H1 (cell line): Measurements from ENCODE around the gene KLK12. TPM values are rescaled to one million over a fixed set of nuclear protein-coding genes. Genes with fewer than 3 reads are reported as not detected.

Source experiments
- CTCF ChIA-PET: fragments of 300-600 bp; sonication (Branson Sonifier 250); formaldehyde crosslinking; loops from one replicate; lab custom pipeline; 2021; ENCODE audit not compliant: partially characterized antibody; lab: Charles Lee
- POLR2A ChIA-PET: fragments of 300-600 bp; sonication (Branson Sonifier 250); formaldehyde crosslinking; loops from one replicate; lab custom pipeline; 2021; ENCODE audit warnings: inconsistent platforms; ENCODE audit not compliant: partially characterized antibody; lab: Charles Lee
- DNase-seq, 2 experiments: peaks; one replicate each; pipeline versions ENCODE4 v3.0.0 to v3.0.0-alpha.2; 2010 to 2022; ENCODE audit warnings: low spot score in 2 of 2, low read depth in 1 of 2, mixed read lengths in 1 of 2
- FAIRE-seq: peaks from 2 replicates; lab custom pipeline; 2011; peaks lifted over from hg19 to GRCh38; lab: Jason Lieb, UNC
- H2AFZ ChIP-seq: 2 replicates; pipeline ENCODE4 v1.8.1; 2012; ENCODE audit warnings: low read length, inconsistent platforms
- H2AK5ac ChIP-seq: 2 replicates; pipeline ENCODE4 v1.6.1; 2013; ENCODE audit warnings: low read depth, low read length
- H2BK120ac ChIP-seq: replicated peaks from 2 replicates; pipeline ENCODE3; 2013; ENCODE audit warnings: low read depth, low read length, inconsistent platforms
- H2BK12ac ChIP-seq: 2 replicates; pipeline ENCODE4 v1.6.1; 2013; ENCODE audit warnings: low read depth, low read length
- H2BK15ac ChIP-seq: 2 replicates; pipeline ENCODE4 v1.6.1; 2013; ENCODE audit warnings: low read length
- H2BK20ac ChIP-seq: 2 replicates; pipeline ENCODE4 v1.6.1; 2013; ENCODE audit warnings: low read length
- H2BK5ac ChIP-seq: 2 replicates; pipeline ENCODE4 v1.6.1; 2013; ENCODE audit warnings: low read depth, low read length
- H3K14ac ChIP-seq: 2 replicates; pipeline ENCODE4 v1.6.1; 2013; ENCODE audit warnings: inconsistent platforms; ENCODE audit not compliant: insufficient read length
- H3K18ac ChIP-seq: 2 replicates; pipeline ENCODE4 v1.6.1; 2013; ENCODE audit warnings: low read length; ENCODE audit errors: extremely low read depth
- H3K23ac ChIP-seq: 2 replicates; pipeline ENCODE4 v1.6.1; 2013; ENCODE audit warnings: inconsistent platforms; ENCODE audit not compliant: insufficient read length
- H3K23me2 ChIP-seq: 2 replicates; pipeline ENCODE4 v1.6.1; 2013; ENCODE audit warnings: low read depth, low read length
- H3K27ac ChIP-seq: 2 replicates; pipeline ENCODE4 v1.6.1; 2011; ENCODE audit warnings: low read depth, low read length, inconsistent platforms
- H3K27me3 ChIP-seq, 4 experiments: replicated peaks in 1 of 4; 1 replicate in 1 of 4; 2 replicates in 3 of 4; pipeline versions ENCODE4 v1.6.1 to v1.8.1; 2011 to 2013; ENCODE audit warnings: low read length in 3 of 4, mild to moderate bottlenecking in 3 of 4, inconsistent platforms in 2 of 4, mixed read lengths in 2 of 4, moderate library complexity in 1 of 4; ENCODE audit not compliant: control insufficient read depth in 3 of 4, insufficient read depth in 3 of 4; ENCODE audit errors: extremely low read depth in 1 of 4
- H3K36me3 ChIP-seq, 4 experiments: 2 replicates each; pipeline versions ENCODE4 v1.6.1 to v1.8.1; 2011 to 2013; ENCODE audit warnings: mild to moderate bottlenecking in 4 of 4, low read length in 3 of 4, moderate library complexity in 2 of 4, control low read depth in 1 of 4, inconsistent platforms in 1 of 4; ENCODE audit not compliant: insufficient read depth in 4 of 4, control insufficient read depth in 2 of 4
- H3K4ac ChIP-seq: replicated peaks from 2 replicates; pipeline ENCODE3; 2013; ENCODE audit warnings: low read length, low read depth, mixed read lengths, inconsistent platforms; ENCODE audit not compliant: insufficient read length
- H3K4me1 ChIP-seq, 4 experiments: replicated peaks in 1 of 4; 1 replicate in 1 of 4; 2 replicates in 3 of 4; pipeline versions ENCODE4 v1.6.1 to v1.8.1; 2011 to 2013; ENCODE audit warnings: low read length in 3 of 4, inconsistent platforms in 2 of 4, mixed read lengths in 1 of 4; ENCODE audit not compliant: insufficient read depth in 4 of 4, control insufficient read depth in 3 of 4
- H3K4me2 ChIP-seq, 2 experiments: 2 replicates each; pipeline versions ENCODE4 v1.6.1 to v1.8.1; 2011 to 2013; ENCODE audit warnings: low read depth in 2 of 2, low read length in 2 of 2, control low read depth in 1 of 2, inconsistent platforms in 1 of 2, mild to moderate bottlenecking in 1 of 2; ENCODE audit not compliant: insufficient read depth in 1 of 2
- H3K4me3 ChIP-seq, 4 experiments: fragments of 200-600, 300-600 bp in 1 of 4; sonication (generic), shearing (Covaris generic), sonication (Bioruptor Twin) in 1 of 4; 2 replicates each; pipeline versions ENCODE4 v1.5.1 to v1.8.1; 2011 to 2016; ENCODE audit warnings: low read length in 4 of 4, low read depth in 3 of 4, control low read depth in 2 of 4, inconsistent platforms in 2 of 4, mild to moderate bottlenecking in 2 of 4, mixed read lengths in 1 of 4, moderate library complexity in 1 of 4; ENCODE audit not compliant: insufficient read depth in 2 of 4; ENCODE audit errors: extremely low read depth in 1 of 4
- H3K56ac ChIP-seq: replicated peaks from 2 replicates; pipeline ENCODE3; 2013; ENCODE audit warnings: low read depth, mild to moderate bottlenecking, mixed read lengths, low read length, inconsistent platforms; ENCODE audit not compliant: insufficient read length
- H3K79me1 ChIP-seq: 2 replicates; pipeline ENCODE4 v1.6.1; 2013; ENCODE audit warnings: low read depth, low read length, control low read depth
- H3K79me2 ChIP-seq, 2 experiments: 2 replicates each; pipeline versions ENCODE4 v1.6.1 to v1.8.1; 2012 to 2013; ENCODE audit warnings: low read length in 2 of 2, mild to moderate bottlenecking in 2 of 2, inconsistent platforms in 1 of 2; ENCODE audit not compliant: insufficient read depth in 2 of 2, control insufficient read depth in 1 of 2
- H3K9ac ChIP-seq, 4 experiments: replicated peaks in 1 of 4; 1 replicate in 1 of 4; 2 replicates in 3 of 4; pipeline versions ENCODE4 v1.6.1 to v1.8.1; 2011 to 2013; ENCODE audit warnings: low read depth in 3 of 4, low read length in 3 of 4, control low read depth in 2 of 4, mild to moderate bottlenecking in 2 of 4, moderate library complexity in 2 of 4, inconsistent platforms in 1 of 4; ENCODE audit errors: extremely low read depth in 1 of 4
- H3K9me3 ChIP-seq, 2 experiments: 2 replicates each; pipeline versions ENCODE4 v1.6.1 to v1.8.1; 2012 to 2013; ENCODE audit warnings: mild to moderate bottlenecking in 2 of 2, moderate library complexity in 2 of 2, control low read depth in 1 of 2, inconsistent platforms in 1 of 2, low read depth in 1 of 2, low read length in 1 of 2, mixed read lengths in 1 of 2; ENCODE audit not compliant: insufficient read depth in 2 of 2
- H4K20me1 ChIP-seq, 2 experiments: replicated peaks in 1 of 2; 2 replicates each; pipeline versions ENCODE3 to v1.8.1; 2011 to 2013; ENCODE audit warnings: inconsistent platforms in 2 of 2, low read length in 2 of 2, mild to moderate bottlenecking in 1 of 2; ENCODE audit not compliant: insufficient read depth in 2 of 2, control insufficient read depth in 1 of 2
- H4K5ac ChIP-seq: 2 replicates; pipeline ENCODE4 v1.6.1; 2013; ENCODE audit warnings: low read length, low read depth, mixed read lengths, inconsistent platforms; ENCODE audit not compliant: insufficient read length
- H4K8ac ChIP-seq: 2 replicates; pipeline ENCODE4 v1.8.0; 2013; ENCODE audit warnings: mild to moderate bottlenecking, moderate library complexity, low read length, inconsistent platforms; ENCODE audit not compliant: insufficient read depth; ENCODE audit errors: extremely low read depth
- H4K91ac ChIP-seq: replicated peaks from 2 replicates; pipeline ENCODE3; 2013; ENCODE audit warnings: low read length, mixed read lengths, inconsistent platforms; ENCODE audit not compliant: insufficient read length
- BRCA1 ChIP-seq: IDR thresholded peaks from 2 replicates; pipeline ENCODE4 v1.6.1; 2012; ENCODE audit warnings: low read depth, low read length, improper control_type of control experiment
- WGBS, 2 experiments: shearing (Covaris generic) in 1 of 2; methylation state at CpG; one replicate each; pipeline versions ENCODE4 v1.1.6 to v1.1.7; 2013 to 2015; ENCODE audit warnings: low lambda C conversion rate in 2 of 2, mixed read lengths in 2 of 2, inconsistent platforms in 1 of 2, low coverage in 1 of 2, missing lambda C conversion rate in 1 of 2; ENCODE audit not compliant: insufficient replicate concordance in 2 of 2, insufficient coverage in 1 of 2, insufficient read length in 1 of 2; ENCODE audit errors: extremely low coverage in 1 of 2, missing lambda C conversion rate in 1 of 2; 5-methylcytosine and 5-hydroxymethylcytosine counted together
- polyA plus RNA-seq, 7 experiments: library from polyadenylated mRNA; depleted of rRNA in 3 of 7; stranded (reverse) in 5 of 7; unstranded in 2 of 7; fragments of >200 nt in 5 of 7; fragments of 200-250 nt in 2 of 7; gene quantifications; 1 replicate in 5 of 7; 2 replicates in 1 of 7; 4 replicates in 1 of 7; pipeline versions ENCODE4 v1.2.1 to v1.2.3, GENCODE V29; 2011 to 2013; ENCODE audit warnings: missing spikeins in 2 of 7, mixed read lengths in 2 of 7
- total RNA-seq: library from RNA; stranded (reverse); fragmentation: NEBNext Ultra II Directional; extraction: Animal tissue kit (Norgen Biotek cat#: 25700); gene quantifications from 2 replicates; pipeline ENCODE4 v1.2.1, GENCODE V29; 2021

Gene KLK12
- total and polyA plus RNA-seq, 2 of the 8 experiments (the other 6 are each of a cell fraction or from before 2014, with no cell fraction given): 0.24 TPM; not detected in 1

DNA sequence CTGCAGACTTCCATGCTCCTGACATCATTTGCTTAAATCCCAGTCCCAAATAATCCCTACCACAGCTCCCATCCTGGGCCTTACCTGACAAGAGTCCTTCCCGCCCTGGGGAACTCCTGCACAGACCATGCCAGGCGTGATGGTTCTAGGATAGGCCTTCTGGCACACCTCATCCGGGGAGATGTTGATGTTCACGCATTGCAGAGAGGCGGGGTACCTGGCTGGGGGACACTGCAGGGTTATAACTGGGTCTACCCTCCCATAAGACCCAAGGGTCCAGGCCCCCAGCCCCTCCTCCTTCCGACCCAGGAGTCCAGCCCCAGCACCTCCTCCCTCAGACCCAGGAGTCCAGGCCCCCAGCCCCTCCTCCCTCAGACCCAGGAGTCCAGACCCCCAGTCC, 43.9 kb upstream of the KLK12 start:
- H3K4me2 ChIP-seq: no peak overlapping the region

More for the DNA sequence above, 43.9 kb upstream of the KLK12 start:
- no peak overlapping the region for H3K14ac ChIP-seq
- H2BK12ac ChIP-seq: no peak overlapping the region
- H3K4me1 ChIP-seq: peaks cover 2 to 5% (median 3%) of the 10 kb centered on the region in 4 experiments; a peak in 4 of 7 replicates
- H3K4me3 ChIP-seq: no peak overlapping the region
- no peaks in the 10 kb centered on the region for H3K36me3 ChIP-seq
- no peaks in the 10 kb centered on the region for H3K79me2 ChIP-seq
- no peak overlapping the region for H2AFZ ChIP-seq
- no peak overlapping the region for H2BK5ac ChIP-seq
- H2BK15ac ChIP-seq: no peak overlapping the region
- H3K27ac ChIP-seq: no peak overlapping the region
- peaks cover 0 to 3% of the 10 kb centered on the region in 2 experiments; a peak in 1 of 4 replicates for H3K9me3 ChIP-seq
- no peak for FAIRE-seq
- no peak overlapping the region for H2AK5ac ChIP-seq
- H3K27me3 ChIP-seq: no peaks in the 10 kb centered on the region
- no peaks in the 10 kb centered on the region for H3K23me2 ChIP-seq
- H4K20me1 ChIP-seq: no peaks in the 10 kb centered on the region
- H2BK20ac ChIP-seq: no peak overlapping the region
- no peak overlapping the region for H3K56ac ChIP-seq
- ChIA-PET POLR2A (no interaction called here), CTCF (interaction anchor here (1.6 kb wide), 1 partner anchor 58 kb away, joined by 7 read pairs; no protein-coding TSS in a partner anchor)
- no peak overlapping the region for H3K9ac ChIP-seq
- H4K91ac ChIP-seq: no peak overlapping the region
- H4K8ac ChIP-seq: no peak overlapping the region; the same call in 1 of the 2 replicates
- 85% methylated on average over 5 of the region's 6 CpGs; no CpG with 5 or more reads in 1 of the 2 experiments for WGBS, 2 experiments
- no peak overlapping the region for H3K4ac ChIP-seq
- H3K18ac ChIP-seq: no peak overlapping the region
- no peak overlapping the region for H3K23ac ChIP-seq
- no peak overlapping the region for H2BK120ac ChIP-seq
- H4K5ac ChIP-seq: no peak overlapping the region
- no peak for TF ChIP-seq BRCA1
- TF ChIP-seq, all 59 proteins: peak for 0
- DNase-seq: no peak
- H3K79me1 ChIP-seq: no peaks in the 10 kb centered on the region
